ENCODE data around the gene ACAP3. TPM values are rescaled to one million over a fixed set of nuclear protein-coding genes. Genes with fewer than 3 reads are reported as not detected.

The ACAP3 gene
- total RNA-seq, 1 donor from 2014 or later = 49.7 TPM

GRCh38 chr1:1295154-1295923 lies 12.4 kb downstream of the ACAP3 start:
- TF ChIP-seq CTCF (IDR thresholded peaks at IDR 0.05; ENCODE audit: borderline replicate concordance) = no peak
- DNase-seq = no peak
- H3K27ac ChIP-seq (replicated peaks) = no peak overlapping the region
- intact Hi-C loops (cut with micrococcal nuclease) = no loop called here
- peaks cover 18% of the 10 kb centered on the region for H3K4me1 ChIP-seq
- peaks cover 42% of the 10 kb centered on the region for H3K36me3 ChIP-seq
- no peaks in the 10 kb centered on the region for H3K27me3 ChIP-seq (ENCODE audit: low read depth)
- H3K9me3 ChIP-seq (replicated peaks) = no peaks in the 10 kb centered on the region
- no peak overlapping the region for H3K4me3 ChIP-seq

- peaks cover 42% of the 10 kb centered on the region for H3K36me3 ChIP-seq
Measured at GRCh38 chr1:1294250-1294890, 13.4 kb downstream of the ACAP3 start.

GRCh38 chr1:1293263-1294249 lies 14.2 kb downstream of the ACAP3 start:
- peaks cover 14% of the 10 kb centered on the region for H3K4me1 ChIP-seq
- no peaks in the 10 kb centered on the region for H3K27me3 ChIP-seq (ENCODE audit: low read depth)
- intact Hi-C loops (cut with micrococcal nuclease) = no loop called here
- no peak overlapping the region for H3K4me3 ChIP-seq
- DNase-seq = no peak
- peaks cover 42% of the 10 kb centered on the region for H3K36me3 ChIP-seq
- no peaks in the 10 kb centered on the region for H3K9me3 ChIP-seq (replicated peaks)
- no peak overlapping the region for H3K27ac ChIP-seq (replicated peaks)
- TF ChIP-seq CTCF (IDR thresholded peaks at IDR 0.05; ENCODE audit: borderline replicate concordance) = no peak

More at GRCh38 chr1:1294250-1294890, 13.4 kb downstream of the ACAP3 start:
- Histone ChIP-seq H3K9me3 (replicated peaks) (no peaks in the 10 kb centered on the region), H3K27me3 (ENCODE audit: low read depth) (no peaks in the 10 kb centered on the region), H3K4me3 (no peak overlapping the region), H3K27ac (replicated peaks) (no peak overlapping the region), H3K4me1 (peaks cover 18% of the 10 kb centered on the region)
- DNase-seq = no peak
- no peak for TF ChIP-seq CTCF (IDR thresholded peaks at IDR 0.05; ENCODE audit: borderline replicate concordance)
- intact Hi-C loops (cut with micrococcal nuclease) = no loop called here

- Histone ChIP-seq H3K9me3 (replicated peaks) (no peaks in the 10 kb centered on the region), H3K27me3 (ENCODE audit: low read depth) (no peaks in the 10 kb centered on the region), H3K36me3 (peaks cover 39% of the 10 kb centered on the region), H3K4me1 (peaks cover 14% of the 10 kb centered on the region), H3K27ac (replicated peaks) (no peak overlapping the region), H3K4me3 (no peak overlapping the region)
- intact Hi-C loops (cut with micrococcal nuclease) = no loop called here
- TF ChIP-seq CTCF (IDR thresholded peaks at IDR 0.05; ENCODE audit: borderline replicate concordance) = no peak
- DNase-seq = no peak
Measured at GRCh38 chr1:1292851-1293250, 14.9 kb downstream of the ACAP3 start.

- Histone ChIP-seq H3K27me3 (ENCODE audit: low read depth) (peaks cover 4% of the 10 kb centered on the region), H3K4me1 (peaks cover 14% of the 10 kb centered on the region), H3K36me3 (peaks cover 35% of the 10 kb centered on the region), H3K4me3 (no peak overlapping the region), H3K27ac (replicated peaks) (no peak overlapping the region), H3K9me3 (replicated peaks) (no peaks in the 10 kb centered on the region)
- intact Hi-C loops (cut with micrococcal nuclease) = no loop called here
- no peak for DNase-seq
- no peak for TF ChIP-seq CTCF (IDR thresholded peaks at IDR 0.05; ENCODE audit: borderline replicate concordance)
Measured at GRCh38 chr1:1292442-1292779, 15.3 kb downstream of the ACAP3 start.

Data from left ventricle myocardium inferior (tissue), 1 donor.